ENCODE results near the gene EIF4B. TPM values are rescaled to one million over a fixed set of nuclear protein-coding genes. Genes with fewer than 3 reads are reported as not detected.

Gene EIF4B
- total RNA-seq, 4 donors from 2014 or later, result 297 to 484 (median 401) TPM

- Histone ChIP-seq H3K4me3 (peak overlapping the region in 1 of 4 donors; percentile 37), H3K4me1 (peaks cover 0 to 100% (median 82%) of the 10 kb centered on the region in 4 donors), H3K27ac (peak overlapping the region; percentile 75 to 100 (median 91)), H3K27me3 (no peaks in the 10 kb centered on the region), H3K9me3 (no peaks in the 10 kb centered on the region), H3K36me3 (peaks cover 0 to 45% (median 0%) of the 10 kb centered on the region in 3 donors)
- WGBS, 2 donors, result 40 to 49% methylated on average over 12 of the region's 12 CpGs
- DNase-seq (ENCODE audit: low spot score in 2 of 2), result peak in 1 of 2 donors; percentile 80
- TF ChIP-seq CTCF (IDR thresholded peaks at IDR 0.05) (no peak), EP300 (IDR thresholded peaks at IDR 0.05) (peak in 1 of 2 donors; percentile 85), POLR2A (IDR thresholded peaks at IDR 0.05) (no peak)
Measured at GRCh38 chr12:53069621-53070410, 63.6 kb downstream of the EIF4B start.

- H3K4me1 ChIP-seq, result peaks cover 0 to 100% (median 73%) of the 10 kb centered on the region in 4 donors
- H3K27ac ChIP-seq, result peak overlapping the region; percentile 75 to 100 (median 91)
- H3K36me3 ChIP-seq, result peaks cover 0 to 48% (median 0%) of the 10 kb centered on the region in 3 donors
- no peak for DNase-seq (ENCODE audit: low spot score in 2 of 2)
- no peaks in the 10 kb centered on the region for H3K9me3 ChIP-seq
- TF ChIP-seq EP300 (IDR thresholded peaks at IDR 0.05), result no peak
- TF ChIP-seq CTCF (IDR thresholded peaks at IDR 0.05), result no peak
- no peak for TF ChIP-seq POLR2A (IDR thresholded peaks at IDR 0.05)
- no peak overlapping the region for H3K4me3 ChIP-seq
- H3K27me3 ChIP-seq, result no peaks in the 10 kb centered on the region
- WGBS, 2 donors, result 62 to 68% methylated on average over 7 of the region's 7 CpGs
Measured at GRCh38 chr12:53070877-53071492, 64.7 kb downstream of the EIF4B start.

- H3K9me3 ChIP-seq, result no peaks in the 10 kb centered on the region
- no peaks in the 10 kb centered on the region for H3K27me3 ChIP-seq
- TF ChIP-seq EP300 (IDR thresholded peaks at IDR 0.05) (peak in 1 of 2 donors; percentile 73), POLR2A (IDR thresholded peaks at IDR 0.05) (no peak), CTCF (IDR thresholded peaks at IDR 0.05) (peak in 2 of 5 experiments; percentile 14 to 35)
- H3K27ac ChIP-seq, result peak overlapping the region; percentile 75 to 100 (median 91)
- DNase-seq (ENCODE audit: low spot score in 2 of 2), result peak; percentile 83 to 91
- H3K4me1 ChIP-seq, result peaks cover 0 to 98% (median 66%) of the 10 kb centered on the region in 4 donors
- peak overlapping the region in 1 of 4 donors; percentile 30 for H3K4me3 ChIP-seq
- H3K36me3 ChIP-seq, result peaks cover 0 to 49% (median 0%) of the 10 kb centered on the region in 3 donors
- WGBS, 2 donors, result 12 to 20% methylated on average over 11 of the region's 11 CpGs
Measured at GRCh38 chr12:53071591-53072551, 65.6 kb downstream of the EIF4B start.

GRCh38 chr12:53073881-53074280 is 67.6 kb downstream of the EIF4B start:
- no peaks in the 10 kb centered on the region for H3K27me3 ChIP-seq
- no peaks in the 10 kb centered on the region for H3K9me3 ChIP-seq
- H3K4me3 ChIP-seq, result no peak overlapping the region
- peaks cover 0 to 35% (median 0%) of the 10 kb centered on the region in 3 donors for H3K36me3 ChIP-seq
- H3K27ac ChIP-seq, result peak overlapping the region; percentile 58 to 100 (median 82)
- 53 to 65% methylated on average over 6 of the region's 6 CpGs for WGBS, 2 donors
- DNase-seq (ENCODE audit: low spot score in 2 of 2), result peak in 1 of 2 donors; percentile 41
- TF ChIP-seq EP300 (IDR thresholded peaks at IDR 0.05), result peak in 1 of 2 donors; percentile 43
- no peak for TF ChIP-seq POLR2A (IDR thresholded peaks at IDR 0.05)
- peaks cover 0 to 97% (median 72%) of the 10 kb centered on the region in 4 donors for H3K4me1 ChIP-seq

All from tibial nerve (tissue), 4 donors.